MM.1S (cell line): ENCODE data around the gene TBC1D7.

ENCODE experiments used
- DNase-seq: peaks from one replicate; pipeline ENCODE4 v3.0.0-alpha.2; 2015
- H2AFZ ChIP-seq: fragments of 300-600 bp; sonication (generic); 2 replicates; pipeline ENCODE4 v1.6.0; 2016; ENCODE audit warnings: antibody characterized with exemption, low read length
- H3F3A ChIP-seq: fragments of 300-600 bp; sonication (generic); 2 replicates; pipeline ENCODE4 v1.6.1; 2016; ENCODE audit warnings: mild to moderate bottlenecking, antibody characterized with exemption, low read length, moderate library complexity, mixed read lengths; ENCODE audit not compliant: insufficient read depth
- H3K27ac ChIP-seq: fragments of 300-600 bp; sonication (generic); 2 replicates; pipeline ENCODE4 v1.5.1; 2016; ENCODE audit warnings: mild to moderate bottlenecking, low read length
- H3K27me3 ChIP-seq: fragments of 300-600 bp; sonication (generic); replicated peaks from 2 replicates; pipeline ENCODE4 v1.6.0; 2016; ENCODE audit warnings: low read length; ENCODE audit not compliant: insufficient read depth
- H3K36me3 ChIP-seq: fragments of 300-600 bp; sonication (generic); replicated peaks from 2 replicates; pipeline ENCODE4 v1.6.1; 2016; ENCODE audit warnings: mild to moderate bottlenecking, low read length, mixed read lengths; ENCODE audit not compliant: insufficient read depth
- H3K4me1 ChIP-seq: fragments of 300-600 bp; sonication (generic); 2 replicates; pipeline ENCODE4 v1.6.1; 2016; ENCODE audit warnings: low read length, mixed read lengths
- H3K4me2 ChIP-seq: fragments of 300-600 bp; sonication (generic); 2 replicates; pipeline ENCODE4 v1.6.0; 2016; ENCODE audit warnings: low read depth, low read length
- H3K4me3 ChIP-seq: fragments of 300-600 bp; sonication (generic); 2 replicates; pipeline ENCODE4 v1.5.1; 2016; ENCODE audit warnings: low read length, mixed read lengths
- H3K79me2 ChIP-seq: fragments of 300-600 bp; sonication (generic); 2 replicates; pipeline ENCODE4 v1.6.1; 2016; ENCODE audit warnings: mixed run types, low read length, mixed read lengths
- H3K9ac ChIP-seq: fragments of 300-600 bp; sonication (generic); 2 replicates; pipeline ENCODE4 v1.6.1; 2016; ENCODE audit warnings: low read length, mixed read lengths
- H3K9me2 ChIP-seq: fragments of 300-600 bp; sonication (generic); replicated peaks from 2 replicates; pipeline ENCODE4 v1.6.1; 2016; ENCODE audit warnings: mild to moderate bottlenecking, low read length, mixed read lengths; ENCODE audit not compliant: insufficient read depth
- H3K9me3 ChIP-seq: fragments of 300-600 bp; sonication (generic); replicated peaks from 2 replicates; pipeline ENCODE4 v1.6.1; 2016; ENCODE audit warnings: mild to moderate bottlenecking, low read length, mixed read lengths; ENCODE audit not compliant: insufficient read depth
- H4K20me1 ChIP-seq: fragments of 300-600 bp; sonication (generic); 2 replicates; pipeline ENCODE4 v1.6.1; 2016; ENCODE audit warnings: mild to moderate bottlenecking, low read length, moderate library complexity, mixed read lengths; ENCODE audit not compliant: insufficient read depth
- CTCF ChIP-seq: fragments of 300-600 bp; sonication (generic); IDR thresholded peaks from 2 replicates; pipeline ENCODE4 v1.5.1; 2016; ENCODE audit warnings: antibody characterized with exemption, low read length, mixed read lengths
- EZH2 ChIP-seq: fragments of 300-600 bp; sonication (generic); optimal IDR thresholded peaks from 2 replicates; pipeline ENCODE3; 2017; ENCODE audit warnings: low read depth, mild to moderate bottlenecking, antibody characterized with exemption, low read length, mixed read lengths
- EZH2phosphoT487 ChIP-seq: fragments of 300-600 bp; sonication (generic); IDR thresholded peaks from 2 replicates; pipeline ENCODE4 v1.6.1; 2018; ENCODE audit warnings: antibody characterized with exemption, low read length

The TBC1D7 gene

GRCh38 chr6:13319891-13320564 is 8.3 kb downstream of the TBC1D7 start:
- Histone ChIP-seq H3K9me3 (no peaks in the 10 kb centered on the region), H3K27me3 (no peaks in the 10 kb centered on the region), H3K9ac (no peak overlapping the region), H3K4me3 (no peak overlapping the region), H3K79me2 (no peaks in the 10 kb centered on the region), H2AFZ (no peak overlapping the region), H4K20me1 (no peaks in the 10 kb centered on the region), H3K27ac (no peak overlapping the region), H3K4me2 (no peak overlapping the region), H3K36me3 (peaks cover 13% of the 10 kb centered on the region; the same call in 1 of the 2 replicates), H3F3A (no peaks in the 10 kb centered on the region), H3K4me1 (no peaks in the 10 kb centered on the region), H3K9me2 (no peaks in the 10 kb centered on the region)
- DNase-seq = no peak
- TF ChIP-seq EZH2 (no peak), CTCF (no peak), EZH2phosphoT487 (no peak)

GRCh38 chr6:13318821-13319220 is 9.5 kb downstream of the TBC1D7 start:
- H3K27me3 ChIP-seq = no peaks in the 10 kb centered on the region
- H2AFZ ChIP-seq = no peak overlapping the region
- H3K4me3 ChIP-seq = no peak overlapping the region
- no peak overlapping the region for H3K9ac ChIP-seq
- H3K9me3 ChIP-seq = no peaks in the 10 kb centered on the region
- H3K4me2 ChIP-seq = no peak overlapping the region
- H3K4me1 ChIP-seq = no peaks in the 10 kb centered on the region
- no peaks in the 10 kb centered on the region for H3K9me2 ChIP-seq
- H3K27ac ChIP-seq = no peak overlapping the region
- no peaks in the 10 kb centered on the region for H3F3A ChIP-seq
- no peaks in the 10 kb centered on the region for H4K20me1 ChIP-seq
- TF ChIP-seq CTCF = no peak
- no peak for TF ChIP-seq EZH2
- TF ChIP-seq EZH2phosphoT487 = no peak
- H3K79me2 ChIP-seq = no peaks in the 10 kb centered on the region
- DNase-seq = no peak
- peaks cover 13% of the 10 kb centered on the region; the same call in 1 of the 2 replicates for H3K36me3 ChIP-seq

GRCh38 chr6:13315896-13316295 is 12.4 kb downstream of the TBC1D7 start:
- DNase-seq = no peak
- no peaks in the 10 kb centered on the region for H3K9me2 ChIP-seq
- H3K4me1 ChIP-seq = no peaks in the 10 kb centered on the region
- H4K20me1 ChIP-seq = no peaks in the 10 kb centered on the region
- no peaks in the 10 kb centered on the region for H3K9me3 ChIP-seq
- no peak overlapping the region for H3K4me2 ChIP-seq
- H3K27ac ChIP-seq = no peak overlapping the region
- peaks cover 13% of the 10 kb centered on the region; the same call in 1 of the 2 replicates for H3K36me3 ChIP-seq
- no peaks in the 10 kb centered on the region for H3K27me3 ChIP-seq
- TF ChIP-seq EZH2 (no peak), CTCF (no peak), EZH2phosphoT487 (no peak)
- H3F3A ChIP-seq = no peaks in the 10 kb centered on the region
- H3K9ac ChIP-seq = no peak overlapping the region
- H3K4me3 ChIP-seq = no peak overlapping the region
- no peak overlapping the region for H2AFZ ChIP-seq
- no peaks in the 10 kb centered on the region for H3K79me2 ChIP-seq
